SK-N-SH treated with all-trans-retinoic acid at 6 μM for 48 hours (cell line): ENCODE results near the gene LHFPL2.
A peak's percentile ranks its signal among the peaks of the same experiment; 100 is the strongest.

Source experiments
- ATAC-seq: fragments of 200-7000 bp; cut with Tn5 transposase; 3 replicates; pipeline ENCODE4 v1.9.1; 2020; ENCODE audit warnings: mild to moderate bottlenecking, moderate library complexity
- ARNTL ChIP-seq: fragments of 450-650 bp; formaldehyde crosslinking; IDR thresholded peaks from 2 replicates; pipeline ENCODE4 v1.5.0; 2020; ENCODE audit warnings: low read depth, mild to moderate bottlenecking, moderate library complexity, borderline replicate concordance
- BACH2 ChIP-seq: fragments of 250-450 bp; sonication (Bioruptor Pico); IDR thresholded peaks from 2 replicates; pipeline ENCODE4 v1.9.0; 2021; ENCODE audit warnings: mild to moderate bottlenecking, borderline replicate concordance
- CSDC2 ChIP-seq: fragments of 250-450 bp; sonication (Bioruptor Pico); IDR thresholded peaks from 2 replicates; pipeline ENCODE4 v1.5.0; 2020; ENCODE audit warnings: mild to moderate bottlenecking, moderate library complexity
- CSRNP3 ChIP-seq: fragments of 250-450 bp; sonication (Bioruptor Pico); IDR thresholded peaks from 2 replicates; pipeline ENCODE4 v1.5.1; 2021; ENCODE audit warnings: mild to moderate bottlenecking, moderate library complexity
- ESRRG ChIP-seq: fragments of 250-450 bp; sonication (Bioruptor Pico); IDR thresholded peaks from 2 replicates; pipeline ENCODE4 v1.6.1; 2021; ENCODE audit warnings: mild to moderate bottlenecking
- GLIS3 ChIP-seq: fragments of 250-450 bp; sonication (Bioruptor Pico); IDR thresholded peaks from 2 replicates; pipeline ENCODE4 v1.5.0; 2020; ENCODE audit warnings: mild to moderate bottlenecking, moderate library complexity
- ISL1 ChIP-seq: fragments of 250-450 bp; sonication (Bioruptor Pico); IDR thresholded peaks from 2 replicates; pipeline ENCODE4 v2.1.2; 2022; ENCODE audit warnings: mild to moderate bottlenecking, moderate library complexity
- OSR1 ChIP-seq: fragments of 250-450 bp; sonication (Bioruptor Pico); IDR thresholded peaks from 2 replicates; pipeline ENCODE4 v1.8.0; 2022; ENCODE audit warnings: moderate library complexity, mild to moderate bottlenecking, inconsistent platforms
- PATZ1 ChIP-seq: fragments of 250-450 bp; sonication (Bioruptor Pico); IDR thresholded peaks from 2 replicates; pipeline ENCODE4 v1.8.0; 2020; ENCODE audit warnings: mild to moderate bottlenecking, moderate library complexity, borderline replicate concordance
- PPARA ChIP-seq: fragments of 250-450 bp; sonication (Bioruptor Pico); IDR thresholded peaks from 2 replicates; pipeline ENCODE4 v1.5.0; 2020; ENCODE audit warnings: mild to moderate bottlenecking, borderline replicate concordance
- RARB ChIP-seq: fragments of 250-450 bp; sonication (Bioruptor Pico); IDR thresholded peaks from 2 replicates; pipeline ENCODE4 v1.8.0; 2021; ENCODE audit warnings: mild to moderate bottlenecking, moderate library complexity
- SNAI2 ChIP-seq: fragments of 250-450 bp; sonication (Bioruptor Pico); IDR thresholded peaks from 2 replicates; pipeline ENCODE4 v1.5.0; 2020; ENCODE audit warnings: mild to moderate bottlenecking, moderate library complexity
- TCF4 ChIP-seq: fragments of 250-450 bp; sonication (Bioruptor Pico); IDR thresholded peaks from 2 replicates; pipeline ENCODE4 v1.8.0; 2021; ENCODE audit warnings: mild to moderate bottlenecking, moderate library complexity, borderline replicate concordance
- TOX ChIP-seq: fragments of 250-450 bp; sonication (Bioruptor Pico); IDR thresholded peaks from 2 replicates; pipeline ENCODE4 v1.8.0; 2021; ENCODE audit warnings: mild to moderate bottlenecking, moderate library complexity, borderline replicate concordance
- ZC3H10 ChIP-seq: fragments of 250-450 bp; sonication (Bioruptor Pico); IDR thresholded peaks from 2 replicates; pipeline ENCODE4 v1.5.1; 2021; ENCODE audit warnings: mild to moderate bottlenecking, moderate library complexity
- ZFP3 ChIP-seq: fragments of 250-450 bp; sonication (Bioruptor Pico); IDR thresholded peaks from 2 replicates; pipeline ENCODE4 v1.5.0; 2020; ENCODE audit warnings: mild to moderate bottlenecking, moderate library complexity
- ZFP30 ChIP-seq: fragments of 450-650 bp; formaldehyde crosslinking; IDR thresholded peaks from 2 replicates; pipeline ENCODE4 v1.5.0; 2022; ENCODE audit warnings: mild to moderate bottlenecking, moderate library complexity
- ZNF565 ChIP-seq: fragments of 450-650 bp; formaldehyde crosslinking; conservative IDR thresholded peaks from 2 replicates; pipeline ENCODE4 v1.5.0; 2020; ENCODE audit warnings: low read depth, mild to moderate bottlenecking, moderate library complexity
- ZNF8 ChIP-seq: fragments of 450-650 bp; formaldehyde crosslinking; IDR thresholded peaks from 2 replicates; pipeline ENCODE4 v1.5.0; 2020; ENCODE audit warnings: mild to moderate bottlenecking, moderate library complexity
- TF ChIP-seq, protein P1 (sequence below): fragments of 250-450 bp; sonication (Bioruptor Pico); IDR thresholded peaks from 2 replicates; pipeline ENCODE4 v1.5.1; 2020; ENCODE audit warnings: low read depth, mild to moderate bottlenecking, moderate library complexity
- TF ChIP-seq, protein P2 (sequence below): fragments of 250-450 bp; sonication (Bioruptor Pico); IDR thresholded peaks from 2 replicates; pipeline ENCODE4 v1.8.0; 2021; ENCODE audit warnings: low read depth, mild to moderate bottlenecking, moderate library complexity, borderline replicate concordance

LHFPL2 gene

DNA sequence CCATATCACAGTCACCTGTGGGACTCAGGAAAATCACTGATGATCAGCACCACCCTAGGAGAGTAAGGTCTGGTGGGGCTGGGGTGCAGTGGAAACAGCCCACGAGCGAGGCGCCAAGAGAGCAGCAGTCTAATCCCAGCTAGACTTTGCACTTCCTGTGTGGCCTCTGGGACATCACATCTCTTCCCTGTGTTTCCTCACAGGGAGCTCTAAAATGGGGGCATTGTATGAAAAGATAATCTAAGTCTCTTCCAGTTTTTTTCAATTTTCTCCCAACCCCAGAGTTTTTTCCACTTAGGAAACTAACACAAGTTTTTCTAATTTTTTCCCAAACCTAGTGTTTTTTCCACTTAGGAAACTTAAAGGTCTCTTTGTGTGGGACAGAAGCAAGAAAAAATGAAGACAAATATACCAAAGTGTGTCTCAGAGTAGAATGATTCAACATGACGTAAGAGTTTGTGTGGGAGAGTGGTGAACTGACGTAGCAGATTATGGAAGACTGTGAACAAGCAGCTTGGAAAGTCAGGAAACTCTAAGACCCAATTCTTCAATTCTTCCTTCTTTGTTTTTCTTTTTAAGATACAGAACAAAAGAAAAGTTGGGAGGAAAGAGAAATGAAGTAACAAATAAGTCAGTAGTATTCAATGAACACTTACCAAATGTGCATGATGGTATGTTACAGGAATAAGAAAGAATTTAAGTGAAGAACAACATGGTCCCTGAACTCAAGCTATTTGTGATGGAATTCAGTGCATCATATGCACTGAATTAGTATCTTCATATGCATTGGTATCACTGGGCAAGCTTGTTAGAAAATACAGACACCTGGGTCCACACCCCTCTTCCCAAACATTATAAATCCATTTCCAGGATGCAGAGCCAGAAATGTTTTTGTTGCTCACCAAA is 51.3 kb downstream of the LHFPL2 start:
- peak; percentile 18; the same call in 1 of the 2 replicates for TF ChIP-seq SNAI2 (CRISPR knock-in tag)
- peak; percentile 14; the same call in 1 of the 2 replicates for TF ChIP-seq ZC3H10 (CRISPR knock-in tag)
- TF ChIP-seq CSDC2 (CRISPR knock-in tag), result peak; percentile 14; the same call in 1 of the 2 replicates
- TF ChIP-seq PATZ1 (CRISPR knock-in tag), result no peak
- 0 out of 2 replicates have a peak, but pooled peaks have one; percentile 14 for TF ChIP-seq ZFP3 (CRISPR knock-in tag)
- ATAC-seq, result no peak

DNA sequence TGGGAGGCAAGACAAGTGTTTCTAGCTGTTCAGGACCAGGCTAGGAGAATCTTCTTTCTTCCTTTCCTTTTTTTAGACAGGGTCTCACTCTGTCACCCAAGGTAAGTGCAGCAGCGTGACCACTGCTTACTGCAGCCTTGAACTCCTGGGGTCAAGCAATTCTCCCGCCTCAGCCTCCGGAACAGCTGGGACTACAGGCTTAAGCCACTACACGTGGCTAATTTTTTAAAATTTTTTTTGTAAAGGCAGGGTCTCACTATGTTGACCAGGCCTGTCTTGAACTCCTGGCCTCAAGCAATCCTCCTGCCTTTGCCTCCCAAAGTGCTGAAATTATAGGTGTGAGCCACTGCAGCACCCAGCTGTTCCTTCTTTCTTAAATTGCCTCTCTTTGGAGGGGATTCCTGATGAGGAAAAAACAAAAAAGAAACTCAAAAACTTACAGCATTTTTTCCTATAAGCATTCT is 53.1 kb downstream of the LHFPL2 start:
- peak; percentile 94 for TF ChIP-seq CSDC2 (CRISPR knock-in tag)
- TF ChIP-seq ZFP3 (CRISPR knock-in tag), result peak; percentile 31; the same call in 1 of the 2 replicates
- TF ChIP-seq PATZ1 (CRISPR knock-in tag), result no peak
- peak; percentile 34; the same call in 1 of the 2 replicates for TF ChIP-seq GLIS3 (CRISPR knock-in tag)
- TF ChIP-seq, all 23 proteins: peak for 3

DNA sequence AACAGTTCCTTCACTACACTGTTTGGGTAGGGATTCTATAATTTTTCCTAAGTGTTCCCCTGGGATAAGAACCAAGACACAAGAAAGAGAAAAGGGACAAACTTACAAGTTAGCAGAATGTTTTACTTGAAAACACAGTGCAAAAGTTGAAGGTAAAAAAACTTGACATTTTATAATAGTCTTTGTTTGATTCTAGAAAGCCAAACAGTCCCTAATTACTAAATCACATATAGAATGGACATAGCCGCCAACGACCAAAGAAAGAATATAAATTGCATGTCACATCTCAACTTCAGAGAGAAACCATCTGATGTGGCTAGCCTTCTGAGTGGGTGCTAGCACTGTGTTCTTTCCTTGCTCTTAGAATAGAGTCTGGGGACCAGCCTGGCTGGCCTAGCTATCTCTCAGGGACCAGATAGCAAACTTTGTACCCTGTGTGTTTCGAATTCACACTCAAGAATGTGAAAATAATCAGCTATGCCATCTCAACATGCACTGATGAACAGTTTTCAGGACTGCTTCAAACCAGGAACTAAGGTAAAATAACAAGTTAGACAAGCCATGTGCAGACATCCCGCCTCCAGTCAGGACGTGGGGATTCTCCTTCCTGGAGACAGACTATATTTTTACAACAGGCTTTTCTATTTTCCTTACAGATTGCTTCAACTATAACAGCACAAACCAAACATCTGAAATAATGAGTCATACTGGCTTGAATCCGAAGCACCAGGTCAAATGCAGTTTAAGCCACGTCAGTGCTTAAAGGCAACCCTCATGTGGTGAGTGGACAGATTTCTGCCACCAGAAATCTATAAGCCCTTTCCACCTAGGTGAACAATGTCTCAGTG is 53.7 kb downstream of the LHFPL2 start:
- ATAC-seq, result peak; percentile 92
- TF ChIP-seq BACH2 (CRISPR knock-in tag) (no peak), ARNTL (CRISPR knock-in tag) (no peak), OSR1 (CRISPR knock-in tag) (peak; percentile 66; the same call in 1 of the 2 replicates), CSDC2 (CRISPR knock-in tag) (0 out of 2 replicates have a peak, but pooled peaks have one; percentile 13), ZNF565 (CRISPR knock-in tag) (no peak), ISL1 (CRISPR knock-in tag) (peak; percentile 66), GLIS3 (CRISPR knock-in tag) (no peak), ZC3H10 (CRISPR knock-in tag) (0 out of 2 replicates have a peak, but pooled peaks have one; percentile 43), PATZ1 (CRISPR knock-in tag) (no peak), ZFP30 (0 out of 2 replicates have a peak, but pooled peaks have one; percentile 5), ZFP3 (CRISPR knock-in tag) (peak; percentile 55; the same call in 1 of the 2 replicates), SNAI2 (CRISPR knock-in tag) (peak; percentile 90), TCF4 (CRISPR knock-in tag) (no peak), TOX (CRISPR knock-in tag) (no peak), RARB (CRISPR knock-in tag) (no peak; the same call in 1 of the 2 replicates), CSRNP3 (CRISPR knock-in tag) (no peak), PPARA (CRISPR knock-in tag) (no peak), ZNF8 (CRISPR knock-in tag) (no peak), ESRRG (CRISPR knock-in tag) (no peak)
- TF ChIP-seq, protein P1, sequence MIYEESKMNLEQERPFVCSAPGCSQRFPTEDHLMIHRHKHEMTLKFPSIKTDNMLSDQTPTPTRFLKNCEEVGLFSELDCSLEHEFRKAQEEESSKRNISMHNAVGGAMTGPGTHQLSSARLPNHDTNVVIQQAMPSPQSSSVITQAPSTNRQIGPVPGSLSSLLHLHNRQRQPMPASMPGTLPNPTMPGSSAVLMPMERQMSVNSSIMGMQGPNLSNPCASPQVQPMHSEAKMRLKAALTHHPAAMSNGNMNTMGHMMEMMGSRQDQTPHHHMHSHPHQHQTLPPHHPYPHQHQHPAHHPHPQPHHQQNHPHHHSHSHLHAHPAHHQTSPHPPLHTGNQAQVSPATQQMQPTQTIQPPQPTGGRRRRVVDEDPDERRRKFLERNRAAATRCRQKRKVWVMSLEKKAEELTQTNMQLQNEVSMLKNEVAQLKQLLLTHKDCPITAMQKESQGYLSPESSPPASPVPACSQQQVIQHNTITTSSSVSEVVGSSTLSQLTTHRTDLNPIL (CRISPR knock-in tag), result peak; percentile 69; the same call in 1 of the 2 replicates
- TF ChIP-seq, protein P2, sequence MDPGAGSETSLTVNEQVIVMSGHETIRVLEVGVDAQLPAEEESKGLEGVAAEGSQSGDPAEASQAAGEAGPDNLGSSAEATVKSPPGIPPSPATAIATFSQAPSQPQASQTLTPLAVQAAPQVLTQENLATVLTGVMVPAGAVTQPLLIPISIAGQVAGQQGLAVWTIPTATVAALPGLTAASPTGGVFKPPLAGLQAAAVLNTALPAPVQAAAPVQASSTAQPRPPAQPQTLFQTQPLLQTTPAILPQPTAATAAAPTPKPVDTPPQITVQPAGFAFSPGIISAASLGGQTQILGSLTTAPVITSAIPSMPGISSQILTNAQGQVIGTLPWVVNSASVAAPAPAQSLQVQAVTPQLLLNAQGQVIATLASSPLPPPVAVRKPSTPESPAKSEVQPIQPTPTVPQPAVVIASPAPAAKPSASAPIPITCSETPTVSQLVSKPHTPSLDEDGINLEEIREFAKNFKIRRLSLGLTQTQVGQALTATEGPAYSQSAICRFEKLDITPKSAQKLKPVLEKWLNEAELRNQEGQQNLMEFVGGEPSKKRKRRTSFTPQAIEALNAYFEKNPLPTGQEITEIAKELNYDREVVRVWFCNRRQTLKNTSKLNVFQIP (CRISPR knock-in tag), result no peak

More for the DNA sequence above, 53.1 kb downstream of the LHFPL2 start:
- no peak for ATAC-seq
